GM13976 (cell line): Measurements from ENCODE around the gene PCBD2.
"Not testable (repeated sequence)": the region's sequence is repeated elsewhere in the genome, so short reads cannot be mapped to it uniquely, and the experiment has no call there.

Source experiments
- DNase-seq: peaks from one replicate; pipeline ENCODE4 v3.0.0; 2012; ENCODE audit warnings: low spot score
- in situ Hi-C: fragments of 300-500 bp; cut with MboI; formaldehyde crosslinking; loops from one replicate; pipeline ENCODE4 v1.12.0; 2022; ENCODE audit warnings: low sequenced_read_pairs, mixed read lengths, inconsistent platforms; ENCODE audit not compliant: unreplicated experiment
- TF ChIP-seq, protein P1 (sequence below): IDR thresholded peaks from 2 replicates; pipeline ENCODE4 v1.5.1; 2012; ENCODE audit warnings: borderline replicate concordance, mild to moderate bottlenecking; ENCODE audit not compliant: insufficient read depth; ENCODE audit errors: extremely low read depth, missing control alignments, control extremely low read depth

Gene PCBD2

GRCh38 chr5:134892282-134892681 lies 12.6 kb upstream of the PCBD2 start:
- in situ Hi-C loops = no loop called here
- TF ChIP-seq, protein P1, sequence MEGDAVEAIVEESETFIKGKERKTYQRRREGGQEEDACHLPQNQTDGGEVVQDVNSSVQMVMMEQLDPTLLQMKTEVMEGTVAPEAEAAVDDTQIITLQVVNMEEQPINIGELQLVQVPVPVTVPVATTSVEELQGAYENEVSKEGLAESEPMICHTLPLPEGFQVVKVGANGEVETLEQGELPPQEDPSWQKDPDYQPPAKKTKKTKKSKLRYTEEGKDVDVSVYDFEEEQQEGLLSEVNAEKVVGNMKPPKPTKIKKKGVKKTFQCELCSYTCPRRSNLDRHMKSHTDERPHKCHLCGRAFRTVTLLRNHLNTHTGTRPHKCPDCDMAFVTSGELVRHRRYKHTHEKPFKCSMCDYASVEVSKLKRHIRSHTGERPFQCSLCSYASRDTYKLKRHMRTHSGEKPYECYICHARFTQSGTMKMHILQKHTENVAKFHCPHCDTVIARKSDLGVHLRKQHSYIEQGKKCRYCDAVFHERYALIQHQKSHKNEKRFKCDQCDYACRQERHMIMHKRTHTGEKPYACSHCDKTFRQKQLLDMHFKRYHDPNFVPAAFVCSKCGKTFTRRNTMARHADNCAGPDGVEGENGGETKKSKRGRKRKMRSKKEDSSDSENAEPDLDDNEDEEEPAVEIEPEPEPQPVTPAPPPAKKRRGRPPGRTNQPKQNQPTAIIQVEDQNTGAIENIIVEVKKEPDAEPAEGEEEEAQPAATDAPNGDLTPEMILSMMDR = no peak
- no peak for DNase-seq

DNA sequence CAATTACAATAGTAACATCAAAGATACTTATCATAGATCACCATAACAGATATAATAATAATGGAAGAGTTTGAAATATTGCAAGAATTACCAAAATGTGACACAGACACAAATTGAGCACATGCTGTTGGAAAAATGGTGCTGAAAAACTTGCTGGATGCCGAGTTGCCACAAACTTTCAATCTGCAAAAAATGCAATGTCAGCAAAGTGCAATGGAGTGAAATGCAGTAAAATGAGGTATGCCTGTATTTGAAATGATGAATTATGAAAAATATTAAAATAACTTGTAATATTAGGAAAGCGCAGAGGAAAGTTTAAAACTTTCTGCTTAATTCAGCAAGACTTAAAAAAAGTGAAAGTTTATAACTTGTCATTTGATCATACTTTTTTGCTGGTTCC lies 12.0 kb upstream of the PCBD2 start:
- in situ Hi-C loops = no loop called here
- TF ChIP-seq, protein P1 = no peak
- DNase-seq = no peak

DNA sequence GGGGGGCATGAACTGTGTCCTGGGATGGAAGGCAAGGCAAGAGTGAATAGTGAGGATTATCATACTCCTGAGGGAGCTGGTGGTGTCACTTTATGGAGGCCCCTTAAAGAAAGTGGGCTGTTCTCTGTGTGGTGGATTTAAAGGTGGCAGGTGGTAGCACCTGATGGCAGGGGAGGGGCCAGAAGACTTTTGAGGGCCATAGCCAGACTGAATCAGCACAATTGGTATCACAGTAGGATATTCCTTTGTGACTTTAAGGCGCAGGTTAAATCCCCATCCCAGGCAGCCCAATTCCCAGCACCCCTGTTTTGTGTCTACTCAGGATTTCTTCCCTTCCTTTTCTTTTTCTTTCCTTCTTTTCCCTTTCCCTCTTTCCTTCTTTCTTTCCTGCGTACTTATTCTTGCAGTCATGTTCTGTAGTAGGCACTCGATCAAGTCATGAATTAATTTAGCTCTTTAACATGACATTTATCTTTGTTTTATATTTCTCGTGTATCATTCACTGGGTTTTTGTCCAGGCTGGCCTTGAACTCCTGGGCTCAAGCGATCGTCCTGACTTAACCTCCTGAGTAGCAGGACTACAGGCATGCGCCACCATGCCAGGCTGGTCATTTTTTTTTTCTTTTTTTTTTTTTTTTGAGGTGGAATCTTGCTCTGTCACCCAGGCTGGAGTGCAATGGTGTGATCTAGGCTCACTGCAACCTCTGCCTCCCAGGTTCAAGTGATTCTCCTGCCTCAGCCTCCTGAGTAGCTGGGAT lies 11.0 kb upstream of the PCBD2 start:
- TF ChIP-seq, protein P1 = no peak
- no peak for DNase-seq
- in situ Hi-C loops = no loop called here

DNA sequence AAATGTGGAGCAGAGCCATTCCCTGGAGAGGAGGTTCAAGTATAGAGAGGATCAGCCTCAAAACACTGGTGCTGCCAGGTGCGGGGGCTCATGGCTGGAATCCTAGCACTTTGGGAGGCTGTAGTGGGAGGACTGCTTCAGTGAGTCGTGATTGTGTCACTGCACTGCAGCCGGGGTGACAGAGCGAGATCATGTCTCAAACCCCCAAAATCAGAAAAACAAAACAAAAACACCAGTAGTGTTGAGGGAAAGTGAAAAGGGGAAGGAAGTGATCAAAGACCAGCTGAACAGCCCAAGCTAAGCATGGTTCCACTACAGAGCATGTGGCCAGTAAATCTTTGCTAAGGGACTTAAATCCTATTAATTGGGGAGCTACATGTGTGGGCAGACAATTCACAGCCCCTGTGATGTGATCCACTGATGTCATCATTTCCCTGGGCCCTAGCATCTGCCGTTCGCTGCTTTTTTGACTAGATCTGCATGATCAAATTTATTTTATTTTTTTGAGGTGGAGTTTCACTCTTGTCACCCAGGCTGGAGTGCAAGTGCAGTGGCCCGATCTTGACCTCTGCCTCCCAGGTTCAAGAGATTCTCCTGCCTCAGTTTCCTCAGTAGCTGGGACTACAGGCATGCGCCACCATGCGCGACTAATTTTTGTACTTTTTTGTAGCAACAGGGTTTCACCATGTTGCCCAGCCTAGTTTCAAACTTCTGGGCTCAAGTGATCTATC lies 2.7 kb upstream of the PCBD2 start:
- in situ Hi-C loops = no loop called here
- DNase-seq = peak; percentile 74
- TF ChIP-seq, protein P1 = no peak

DNA sequence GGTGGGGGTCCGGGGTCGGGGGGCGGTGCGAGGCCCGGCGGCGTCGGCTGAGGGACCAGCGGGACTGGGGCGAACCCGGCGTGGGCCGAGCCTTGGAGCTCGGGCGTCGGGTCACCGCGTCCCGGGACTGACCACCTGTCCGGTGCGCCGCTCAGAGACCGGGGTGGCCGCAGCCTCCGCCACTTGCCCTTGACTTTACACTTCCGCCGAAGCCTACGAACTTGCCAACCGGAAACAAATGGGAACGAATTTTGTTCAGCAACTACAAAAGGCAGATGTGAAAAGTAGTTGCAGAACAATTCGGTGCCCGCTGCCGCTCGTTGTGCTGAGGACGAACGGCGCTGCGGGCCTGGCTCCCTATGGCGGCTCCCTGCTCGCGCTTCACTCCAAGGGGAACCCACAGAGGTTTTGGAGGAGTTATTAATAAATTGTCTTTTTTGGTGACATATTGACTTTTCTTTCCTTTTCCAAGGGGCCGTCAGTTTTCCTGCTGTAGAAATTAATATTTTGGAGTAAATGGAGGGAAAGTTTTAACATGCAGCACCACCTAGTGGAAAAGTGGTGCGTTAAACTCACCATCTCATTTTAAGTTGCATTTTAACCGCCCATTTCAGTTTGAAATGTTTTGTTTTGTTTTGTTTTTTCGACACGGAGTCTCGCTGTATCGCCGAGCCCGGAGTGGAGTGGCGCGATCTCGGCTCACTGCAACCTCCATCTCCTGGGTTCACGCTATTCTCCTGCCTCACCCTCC lies 490 bp downstream of the PCBD2 start:
- TF ChIP-seq, protein P1 = peak; percentile 58
- peak; percentile 68 for DNase-seq
- in situ Hi-C loops = no loop called here

GRCh38 chr5:134906811-134907210 lies 1.9 kb downstream of the PCBD2 start:
- DNase-seq = no peak
- TF ChIP-seq, protein P1 = no peak
- in situ Hi-C loops = no loop called here

DNA sequence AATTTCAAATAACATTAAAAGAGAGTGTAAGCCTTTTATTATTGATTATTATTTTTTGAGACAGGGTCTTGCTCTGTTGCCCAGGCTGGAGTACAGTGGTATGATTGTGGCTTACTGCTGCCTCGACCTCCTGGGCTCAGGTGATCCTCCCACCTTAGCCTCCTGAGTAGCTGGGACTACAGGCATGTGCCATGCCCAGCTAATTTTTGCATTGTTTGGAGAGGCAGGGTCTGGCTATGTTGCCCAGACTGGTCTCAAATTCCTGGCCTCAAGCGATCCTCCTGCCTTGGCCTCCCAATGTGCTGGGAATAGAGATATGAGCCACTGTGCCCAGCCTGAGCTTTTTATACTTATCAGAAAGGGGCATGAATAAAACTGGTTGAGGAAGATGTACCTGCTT lies 5.8 kb downstream of the PCBD2 start:
- in situ Hi-C loops, DNase-seq: not testable (repeated sequence)
